Measurements from ENCODE around the gene VILL. TPM values are rescaled to one million over a fixed set of nuclear protein-coding genes. Genes with fewer than 3 reads are reported as not detected.
"Not testable (repeated sequence)": the region's sequence is repeated elsewhere in the genome, so short reads cannot be mapped to it uniquely, and the experiment has no call there.

Gene VILL
- total RNA-seq, 1 donor from 2014 or later: 6.1 TPM

DNA sequence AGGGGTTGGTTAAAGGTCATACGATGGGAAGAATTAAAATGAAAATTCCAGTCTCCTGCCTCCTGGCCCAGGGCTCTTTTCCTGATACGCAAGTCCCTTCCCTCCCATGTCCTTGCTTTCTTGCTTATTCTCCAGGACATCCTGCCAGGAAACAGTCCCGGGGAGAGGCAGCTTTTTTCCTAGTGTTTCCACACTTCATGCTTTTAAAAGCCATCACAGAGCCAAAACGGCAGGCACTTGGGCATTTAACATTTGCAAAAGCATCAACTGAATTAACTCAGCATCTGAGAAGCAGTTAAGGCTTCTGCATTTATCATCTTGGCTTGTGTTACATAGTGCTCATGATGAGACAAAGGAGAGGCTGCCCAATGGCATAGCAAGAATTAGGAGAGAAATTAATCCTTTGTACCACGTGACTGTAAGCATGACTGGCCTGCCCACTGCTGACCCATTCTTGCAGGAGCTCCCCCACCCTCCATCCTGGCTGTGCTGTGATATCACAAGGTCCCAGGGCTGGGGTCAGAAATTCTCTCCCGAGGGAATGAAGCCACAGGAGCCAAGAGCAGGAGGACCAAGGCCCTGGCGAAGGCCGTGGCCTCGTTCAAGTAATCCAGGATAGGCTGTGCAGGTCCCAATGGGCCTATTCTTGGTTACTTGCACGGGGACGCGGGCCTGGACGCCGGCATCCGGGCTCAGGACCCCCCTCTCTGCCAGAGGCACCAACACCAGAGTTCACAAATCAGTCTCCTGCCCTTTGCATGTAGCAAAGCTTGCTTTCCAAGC is 21.6 kb upstream of the VILL start:
- TF ChIP-seq, protein P1, sequence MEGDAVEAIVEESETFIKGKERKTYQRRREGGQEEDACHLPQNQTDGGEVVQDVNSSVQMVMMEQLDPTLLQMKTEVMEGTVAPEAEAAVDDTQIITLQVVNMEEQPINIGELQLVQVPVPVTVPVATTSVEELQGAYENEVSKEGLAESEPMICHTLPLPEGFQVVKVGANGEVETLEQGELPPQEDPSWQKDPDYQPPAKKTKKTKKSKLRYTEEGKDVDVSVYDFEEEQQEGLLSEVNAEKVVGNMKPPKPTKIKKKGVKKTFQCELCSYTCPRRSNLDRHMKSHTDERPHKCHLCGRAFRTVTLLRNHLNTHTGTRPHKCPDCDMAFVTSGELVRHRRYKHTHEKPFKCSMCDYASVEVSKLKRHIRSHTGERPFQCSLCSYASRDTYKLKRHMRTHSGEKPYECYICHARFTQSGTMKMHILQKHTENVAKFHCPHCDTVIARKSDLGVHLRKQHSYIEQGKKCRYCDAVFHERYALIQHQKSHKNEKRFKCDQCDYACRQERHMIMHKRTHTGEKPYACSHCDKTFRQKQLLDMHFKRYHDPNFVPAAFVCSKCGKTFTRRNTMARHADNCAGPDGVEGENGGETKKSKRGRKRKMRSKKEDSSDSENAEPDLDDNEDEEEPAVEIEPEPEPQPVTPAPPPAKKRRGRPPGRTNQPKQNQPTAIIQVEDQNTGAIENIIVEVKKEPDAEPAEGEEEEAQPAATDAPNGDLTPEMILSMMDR (conservative IDR thresholded peaks at IDR 0.05; ENCODE audit: low read depth, low read length): no peak
- DNase-seq (ENCODE audit: low read depth): no peak

DNA sequence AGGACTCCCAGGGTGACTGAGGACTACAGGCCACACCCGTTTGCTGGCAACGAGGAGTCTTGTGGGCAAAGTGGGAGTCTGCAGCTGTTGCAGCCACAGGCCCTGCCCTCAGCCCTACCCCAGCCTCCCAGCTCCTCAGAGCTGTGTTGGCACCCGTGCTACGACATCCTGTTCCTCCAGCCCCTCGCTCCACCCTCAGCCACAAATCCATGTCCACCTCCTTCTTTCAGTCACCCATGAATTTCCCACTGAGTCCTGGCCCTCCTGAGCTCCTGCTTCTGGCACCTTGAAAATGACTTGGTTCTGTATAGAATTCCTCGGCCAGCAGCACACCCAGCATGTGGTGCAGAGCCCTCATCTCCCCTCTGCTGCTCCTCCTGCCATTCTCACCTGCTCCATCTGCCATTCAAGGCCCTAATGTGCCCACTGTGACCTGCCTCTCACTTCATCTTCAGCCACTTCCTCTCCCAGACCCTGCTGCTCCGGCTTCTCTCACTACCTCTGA is 20.9 kb upstream of the VILL start:
- no peak for DNase-seq (ENCODE audit: low read depth)
- H3K4me3 ChIP-seq (ENCODE audit: low read depth, low read length): no peak overlapping the region
- TF ChIP-seq, protein P1 (conservative IDR thresholded peaks at IDR 0.05; ENCODE audit: low read depth, low read length): no peak

More for the DNA sequence above, 21.6 kb upstream of the VILL start:
- H3K4me3 ChIP-seq (ENCODE audit: low read depth, low read length): no peak overlapping the region

DNA sequence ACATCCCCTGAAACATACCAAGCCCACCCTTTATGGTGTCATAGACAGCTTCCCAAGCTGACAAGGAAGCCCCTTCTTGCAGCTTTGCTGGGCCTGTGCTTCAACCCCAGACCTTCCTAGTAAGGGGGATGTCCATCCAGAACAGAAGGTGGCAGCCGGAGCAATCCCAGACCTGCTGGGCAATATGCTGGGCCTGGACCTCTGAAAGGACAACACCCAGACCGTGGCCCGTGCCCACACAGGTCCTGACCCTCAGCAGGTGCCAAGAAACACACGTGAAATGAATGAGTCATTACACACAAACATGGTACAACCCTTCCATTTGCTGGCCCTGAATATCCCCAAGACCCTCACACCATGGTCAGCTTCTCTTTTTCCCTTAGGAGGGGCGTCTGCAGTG is 19.8 kb upstream of the VILL start:
- no peak for DNase-seq (ENCODE audit: low read depth)
- TF ChIP-seq, protein P1 (conservative IDR thresholded peaks at IDR 0.05; ENCODE audit: low read depth, low read length): no peak

DNA sequence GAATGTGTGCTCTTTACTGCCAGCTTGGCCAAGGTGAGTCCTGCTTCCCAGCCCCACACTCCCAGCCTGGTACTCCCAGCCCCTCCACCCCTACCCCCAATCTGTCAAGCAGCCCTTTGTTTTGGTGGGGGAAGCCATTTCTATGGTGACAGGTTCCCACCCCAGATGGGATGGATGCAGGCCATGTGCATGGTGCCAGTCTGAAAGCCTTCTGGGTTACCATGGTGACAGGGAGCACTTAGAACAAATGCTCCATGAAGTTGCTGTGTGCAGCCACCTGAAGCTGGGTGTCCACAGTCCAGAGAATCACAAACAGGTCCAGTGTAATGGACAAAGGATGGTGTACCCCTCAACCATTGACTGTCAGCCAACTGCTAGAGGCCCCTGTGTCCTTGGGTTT is 19.1 kb upstream of the VILL start:
- no peak for DNase-seq (ENCODE audit: low read depth)
- H3K4me3 ChIP-seq (ENCODE audit: low read depth, low read length): no peak overlapping the region
- TF ChIP-seq, protein P1 (conservative IDR thresholded peaks at IDR 0.05; ENCODE audit: low read depth, low read length): no peak

More for the DNA sequence above, 19.8 kb upstream of the VILL start:
- H3K4me3 ChIP-seq (ENCODE audit: low read depth, low read length): no peak overlapping the region

DNA sequence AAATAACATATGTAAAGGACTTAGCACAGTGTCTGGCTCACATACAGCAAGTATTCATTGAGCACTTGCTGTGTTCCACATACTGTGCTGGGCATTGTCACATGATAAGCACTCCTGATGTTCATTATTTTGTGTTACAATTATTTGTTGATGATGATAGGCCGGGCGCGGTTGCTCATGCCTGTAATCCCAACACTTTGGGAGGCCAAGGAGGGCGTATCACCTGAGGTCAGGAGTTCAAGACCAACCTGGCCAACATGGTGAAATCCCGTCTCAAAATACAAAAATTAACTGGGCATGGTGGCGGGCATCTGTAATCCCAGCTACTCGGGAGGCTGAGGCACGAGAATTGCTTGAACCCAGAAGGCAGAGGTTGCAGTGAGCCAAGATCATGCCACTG is 18.5 kb upstream of the VILL start:
- not testable (repeated sequence) for DNase-seq (ENCODE audit: low read depth); H3K4me3 ChIP-seq (ENCODE audit: low read depth, low read length)

DNA sequence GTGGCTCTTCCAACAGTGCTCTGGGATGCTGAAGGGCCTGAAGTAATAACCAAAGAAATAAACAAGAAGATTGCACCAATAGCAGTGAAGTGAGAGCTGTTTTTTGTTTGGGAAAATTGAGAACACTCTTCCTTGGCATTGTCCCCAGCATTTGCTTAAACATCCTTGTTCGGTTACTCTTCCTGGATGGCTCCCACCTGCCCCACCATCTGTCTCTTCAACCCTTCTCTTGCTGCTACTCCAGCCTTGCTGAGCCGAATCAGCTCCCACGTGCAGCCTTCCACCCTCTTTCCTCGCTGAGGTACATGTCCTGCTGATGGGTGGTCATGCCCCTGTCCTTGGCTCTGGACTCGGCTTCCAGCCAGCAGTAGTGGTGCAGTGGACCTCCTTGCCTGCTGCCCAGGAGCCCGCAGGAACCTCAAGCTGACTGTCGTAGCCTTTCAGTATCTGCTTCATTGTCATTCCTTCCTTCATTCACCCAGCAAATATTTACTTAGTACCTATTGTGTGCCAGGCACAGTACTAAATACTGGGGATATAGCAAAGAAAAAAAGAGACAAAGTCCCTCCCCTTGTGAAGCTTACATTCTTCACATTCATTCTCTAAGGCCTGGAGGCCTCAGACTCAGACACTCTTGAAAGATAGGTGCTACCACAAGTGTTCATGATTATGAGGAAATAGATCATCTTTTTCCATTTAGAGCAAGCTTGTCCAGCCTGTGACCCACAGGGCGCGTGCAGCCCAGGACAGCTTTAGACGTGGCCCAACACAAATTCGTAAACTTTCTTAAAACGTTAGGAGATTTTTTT is 17.1 kb upstream of the VILL start:
- H3K4me3 ChIP-seq (ENCODE audit: low read depth, low read length): no peak overlapping the region
- TF ChIP-seq, protein P1 (conservative IDR thresholded peaks at IDR 0.05; ENCODE audit: low read depth, low read length): no peak
- DNase-seq (ENCODE audit: low read depth): no peak
